Epithelial cell of proximal tubule (primary cell): ENCODE measurements around the gene GPBP1. TPM values are rescaled to one million over a fixed set of nuclear protein-coding genes. Genes with fewer than 3 reads are reported as not detected.
"Not testable (repeated sequence)": the region's sequence is repeated elsewhere in the genome, so short reads cannot be mapped to it uniquely, and the experiment has no call there.

Experiments
- DNase-seq: peaks from one replicate; pipeline ENCODE4 v3.0.0-alpha.2; 2011; ENCODE audit warnings: low read depth
- H3K4me3 ChIP-seq: 2 replicates; pipeline ENCODE4 v1.5.1; 2011; ENCODE audit warnings: low read depth, mild to moderate bottlenecking, low read length
- total RNA-seq: library from RNA; depleted of rRNA; stranded (reverse); fragments of >200 nt; gene quantifications from 2 replicates; pipeline ENCODE4 v1.2.3, GENCODE V29; 2015
- TF ChIP-seq, protein P1 (sequence below): conservative IDR thresholded peaks from 2 replicates; pipeline ENCODE4 v1.5.1; 2012; ENCODE audit warnings: low read depth, mild to moderate bottlenecking, low read length

Gene GPBP1
- total RNA-seq, 1 donor from 2014 or later = 41.1 TPM

DNA sequence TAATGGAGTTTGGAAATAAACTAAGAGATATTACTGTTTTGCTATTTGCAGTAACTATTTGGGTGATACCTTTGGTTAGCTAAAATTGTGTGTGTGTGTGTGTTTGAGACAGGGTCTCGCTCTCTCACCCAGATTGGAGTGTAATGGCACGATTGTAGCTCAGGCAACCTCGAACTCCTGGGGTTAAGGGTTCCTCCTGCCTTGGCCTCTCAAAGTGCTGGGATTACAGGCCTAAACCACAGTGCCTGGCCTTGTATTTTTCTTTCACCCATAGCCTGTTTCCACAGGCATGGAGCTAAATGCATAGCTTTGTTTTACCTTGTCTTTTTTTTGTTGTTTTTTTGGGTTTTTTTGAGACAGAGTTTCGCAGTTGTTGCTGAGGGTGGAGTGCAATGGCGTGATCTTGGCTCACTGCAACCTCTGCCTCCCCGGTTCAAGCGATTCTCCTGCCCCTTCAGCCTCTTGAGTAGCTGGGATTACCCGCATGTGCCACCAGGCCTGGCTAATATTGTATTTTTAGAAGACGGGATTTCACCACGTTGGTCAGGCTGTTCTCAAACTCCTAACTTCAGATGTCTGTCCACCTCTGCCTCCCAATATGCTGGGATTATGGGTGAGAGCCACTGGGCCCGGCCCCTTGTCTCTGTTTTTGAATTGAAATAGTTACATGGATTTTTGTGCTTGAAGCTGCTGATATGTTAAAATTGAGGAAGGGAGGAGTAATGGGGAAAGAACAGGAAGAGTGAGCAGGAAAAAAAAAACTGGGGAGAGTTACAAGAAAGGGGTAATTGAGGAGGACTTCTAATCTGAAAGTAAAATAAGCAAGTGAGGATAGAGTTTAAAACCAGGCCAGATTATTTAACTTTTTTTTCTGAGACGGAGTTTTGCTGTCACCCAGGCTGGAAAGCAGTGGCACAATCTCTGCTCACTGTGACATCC is 5.7 kb downstream of the GPBP1 start:
- peak overlapping the region; percentile 99 for H3K4me3 ChIP-seq
- TF ChIP-seq, protein P1, sequence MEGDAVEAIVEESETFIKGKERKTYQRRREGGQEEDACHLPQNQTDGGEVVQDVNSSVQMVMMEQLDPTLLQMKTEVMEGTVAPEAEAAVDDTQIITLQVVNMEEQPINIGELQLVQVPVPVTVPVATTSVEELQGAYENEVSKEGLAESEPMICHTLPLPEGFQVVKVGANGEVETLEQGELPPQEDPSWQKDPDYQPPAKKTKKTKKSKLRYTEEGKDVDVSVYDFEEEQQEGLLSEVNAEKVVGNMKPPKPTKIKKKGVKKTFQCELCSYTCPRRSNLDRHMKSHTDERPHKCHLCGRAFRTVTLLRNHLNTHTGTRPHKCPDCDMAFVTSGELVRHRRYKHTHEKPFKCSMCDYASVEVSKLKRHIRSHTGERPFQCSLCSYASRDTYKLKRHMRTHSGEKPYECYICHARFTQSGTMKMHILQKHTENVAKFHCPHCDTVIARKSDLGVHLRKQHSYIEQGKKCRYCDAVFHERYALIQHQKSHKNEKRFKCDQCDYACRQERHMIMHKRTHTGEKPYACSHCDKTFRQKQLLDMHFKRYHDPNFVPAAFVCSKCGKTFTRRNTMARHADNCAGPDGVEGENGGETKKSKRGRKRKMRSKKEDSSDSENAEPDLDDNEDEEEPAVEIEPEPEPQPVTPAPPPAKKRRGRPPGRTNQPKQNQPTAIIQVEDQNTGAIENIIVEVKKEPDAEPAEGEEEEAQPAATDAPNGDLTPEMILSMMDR = no peak
- DNase-seq = no peak

DNA sequence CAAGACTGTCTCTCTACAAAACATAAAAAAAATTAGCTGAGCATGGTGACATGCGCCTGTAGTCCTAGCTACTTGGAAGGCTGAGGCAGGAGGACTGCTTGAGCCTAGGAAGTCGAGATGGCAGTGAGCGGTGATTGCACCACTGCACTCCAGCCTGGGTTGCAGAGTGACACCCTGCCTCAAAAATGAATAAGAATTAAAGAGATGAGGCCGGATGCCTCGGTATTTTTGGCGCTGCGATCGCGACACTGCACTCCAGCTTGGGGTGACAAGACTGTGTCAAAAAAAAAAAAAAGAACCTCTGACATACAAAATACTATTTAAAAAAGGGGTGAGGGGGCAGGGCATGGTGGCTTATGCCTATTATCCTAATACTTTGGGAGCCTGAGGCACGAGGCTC is 7.3 kb downstream of the GPBP1 start:
- TF ChIP-seq, protein P1 = no peak
- no peak overlapping the region for H3K4me3 ChIP-seq
- DNase-seq = no peak

DNA sequence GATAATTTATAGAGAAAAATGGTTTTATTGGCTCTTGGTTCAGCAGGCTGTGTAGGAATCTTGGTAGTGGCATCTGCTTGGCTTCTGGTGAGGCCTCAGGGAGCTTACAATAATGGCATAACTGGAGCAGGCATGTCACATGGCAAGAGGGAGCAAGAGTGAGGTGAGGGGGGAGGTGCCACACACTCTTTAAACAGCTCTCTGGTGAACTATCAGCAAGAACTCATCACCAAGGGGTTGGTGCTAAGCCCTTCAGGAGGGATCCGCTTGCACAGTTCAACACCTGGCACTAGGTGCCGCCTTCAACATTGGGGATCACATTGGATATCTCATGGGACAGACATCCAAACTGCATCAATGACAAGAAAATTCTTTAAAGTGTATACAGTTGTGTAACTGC is 10.5 kb downstream of the GPBP1 start:
- H3K4me3 ChIP-seq = no peak overlapping the region
- TF ChIP-seq, protein P1 = no peak
- DNase-seq = no peak

DNA sequence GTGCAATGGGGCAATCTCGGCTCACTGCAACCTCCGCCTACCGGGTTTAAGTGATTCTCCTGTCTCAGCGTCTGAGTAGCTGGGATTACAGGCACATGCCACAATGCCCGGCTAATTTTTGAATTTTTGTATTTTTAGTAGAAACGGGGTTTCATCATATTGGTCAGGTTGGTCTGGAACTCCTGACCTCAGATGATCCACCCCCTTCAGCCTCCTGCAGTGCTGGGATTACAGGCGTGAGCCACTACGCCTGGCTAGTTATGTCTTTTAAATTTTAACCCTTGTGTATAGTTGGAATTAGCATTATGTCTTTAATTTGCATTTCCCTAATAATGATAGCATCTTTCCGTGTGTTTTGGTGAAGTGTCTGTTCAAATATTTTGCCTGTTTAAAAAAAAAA is 11.5 kb downstream of the GPBP1 start:
- TF ChIP-seq, protein P1 = no peak
- H3K4me3 ChIP-seq = no peak overlapping the region
- DNase-seq = no peak

DNA sequence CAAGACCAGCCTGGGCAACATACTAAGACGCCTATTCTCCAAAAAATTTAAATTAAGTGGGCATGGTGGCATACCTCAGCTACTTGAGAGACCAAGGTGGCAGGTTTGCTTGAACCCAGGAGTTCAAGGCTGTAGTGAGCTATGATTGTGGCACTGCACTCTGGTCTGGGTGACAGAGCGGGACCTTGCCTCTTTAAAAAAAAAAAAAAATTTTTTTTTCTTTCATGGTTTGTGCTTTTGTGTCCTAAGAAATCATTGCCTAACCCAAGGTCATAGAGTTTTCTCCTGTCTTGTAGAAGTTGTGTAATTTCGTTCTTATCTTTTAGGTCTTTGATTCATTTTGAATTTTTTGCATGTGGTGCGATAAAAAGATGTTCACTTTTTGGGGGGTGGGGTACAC is 12.3 kb downstream of the GPBP1 start:
- no peak overlapping the region for H3K4me3 ChIP-seq
- no peak for DNase-seq
- TF ChIP-seq, protein P1 = no peak

DNA sequence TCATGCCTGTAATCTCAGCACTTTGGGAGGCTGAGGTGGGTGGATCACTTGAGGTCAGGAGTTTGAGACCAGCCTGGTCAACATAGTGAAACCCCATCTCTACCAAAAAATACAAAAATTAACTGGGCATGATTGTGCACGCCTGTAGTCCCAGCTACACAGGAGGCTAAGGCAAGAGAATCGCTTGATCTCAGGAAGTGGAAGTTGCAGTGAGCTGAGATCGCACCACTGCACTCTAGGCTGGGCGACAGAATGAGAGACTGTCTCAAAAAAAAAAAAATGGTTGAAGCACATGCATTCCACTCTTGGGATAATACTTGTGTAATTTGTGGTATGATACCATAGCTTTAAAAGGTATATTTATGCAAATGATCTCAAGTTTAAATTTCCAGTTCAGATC is 14.1 kb downstream of the GPBP1 start:
- H3K4me3 ChIP-seq, DNase-seq: not testable (repeated sequence)

DNA sequence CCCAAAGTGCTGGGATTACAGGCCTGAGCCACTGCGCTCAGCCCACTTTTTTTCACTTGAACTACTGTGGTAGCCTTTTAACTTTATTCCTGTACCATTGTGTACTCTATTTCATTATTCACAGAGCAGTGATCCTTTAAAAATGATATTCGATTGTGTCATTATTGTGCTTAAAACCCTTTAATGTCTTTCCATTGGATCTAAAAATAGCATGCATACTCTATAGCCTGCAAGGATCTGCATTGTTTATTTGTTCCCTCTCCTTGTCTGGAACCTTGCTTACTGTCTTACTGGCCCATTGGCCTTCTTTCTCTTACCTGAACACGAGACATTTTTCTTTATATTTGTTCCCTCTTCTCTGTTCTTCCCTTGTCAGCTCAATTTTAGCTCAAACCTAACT is 15.7 kb downstream of the GPBP1 start:
- H3K4me3 ChIP-seq = no peak overlapping the region
- TF ChIP-seq, protein P1 = no peak
- no peak for DNase-seq
